Stimulated activated CD8-positive, alpha-beta memory T cell treated with anti-CD3 and anti-CD28 coated beads, Interleukin-7, amount 100 ng/mL, for 48 hours (primary cell): ENCODE measurements around the gene RBBP9.
"Not testable (repeated sequence)": the region's sequence is repeated elsewhere in the genome, so short reads cannot be mapped to it uniquely, and the experiment has no call there.

Source experiments
- DNase-seq, 2 donors: peaks; one replicate each; pipeline ENCODE4 v3.0.0-alpha.2; 2020; ENCODE audit warnings: low read depth in 1 of 2; ENCODE audit errors: extremely low read depth in 1 of 2

RBBP9 gene

GRCh38 chr20:18506744-18507143 is 9.7 kb upstream of the RBBP9 start:
- peak in 1 of 2 donors; percentile 11 for DNase-seq

GRCh38 chr20:18504479-18505060 is 7.5 kb upstream of the RBBP9 start:
- no peak for DNase-seq

- DNase-seq, result not testable (repeated sequence)
Observed at GRCh38 chr20:18501672-18502071, 4.6 kb upstream of the RBBP9 start.

- no peak for DNase-seq
Observed at GRCh38 chr20:18497603-18498002, 578 bp upstream of the RBBP9 start.

- no peak for DNase-seq
Observed at GRCh38 chr20:18496042-18496441, 983 bp downstream of the RBBP9 start.

- no peak for DNase-seq
Observed at GRCh38 chr20:18488301-18488700, 8.7 kb downstream of the RBBP9 start.

- DNase-seq, result no peak
Observed at GRCh38 chr20:18481596-18481995, 15.4 kb downstream of the RBBP9 start.

- DNase-seq, result no peak
Observed at GRCh38 chr20:18477821-18478220, 19.2 kb downstream of the RBBP9 start.

GRCh38 chr20:18477218-18477617 is 19.8 kb downstream of the RBBP9 start:
- no peak for DNase-seq

GRCh38 chr20:18466894-18467730 is 29.9 kb downstream of the RBBP9 start, which contains the start of the genes DZANK1 and POLR3F:
Gene DZANK1, minus strand, starts transcription at chr20:18467030. Its CDS starts 1,672 bp downstream, at chr20:18465358.
Gene POLR3F, plus strand, starts transcription at chr20:18467390. Its CDS starts 117 bp downstream, at chr20:18467507.
- peak; percentile 84 to 92 for DNase-seq

- DNase-seq, result no peak
Observed at GRCh38 chr20:18466574-18466893, 30.5 kb downstream of the RBBP9 start.

GRCh38 chr20:18465536-18466200 is 31.4 kb downstream of the RBBP9 start:
- DNase-seq, result no peak

GRCh38 chr20:18456600-18456999 is 40.4 kb downstream of the RBBP9 start:
- DNase-seq, result no peak

- DNase-seq, result no peak
Observed at GRCh38 chr20:18443886-18444285, 53.1 kb downstream of the RBBP9 start.

- DNase-seq, result no peak
Observed at GRCh38 chr20:18440403-18440802, 56.6 kb downstream of the RBBP9 start.

GRCh38 chr20:18436847-18437246 is 60.2 kb downstream of the RBBP9 start:
- DNase-seq, result no peak
